Measurements from ENCODE around the gene LYSMD1.
A peak's percentile ranks its signal among the peaks of the same experiment; 100 is the strongest.
"Not testable (repeated sequence)": the region's sequence is repeated elsewhere in the genome, so short reads cannot be mapped to it uniquely, and the experiment has no call there.

LYSMD1 gene

DNA sequence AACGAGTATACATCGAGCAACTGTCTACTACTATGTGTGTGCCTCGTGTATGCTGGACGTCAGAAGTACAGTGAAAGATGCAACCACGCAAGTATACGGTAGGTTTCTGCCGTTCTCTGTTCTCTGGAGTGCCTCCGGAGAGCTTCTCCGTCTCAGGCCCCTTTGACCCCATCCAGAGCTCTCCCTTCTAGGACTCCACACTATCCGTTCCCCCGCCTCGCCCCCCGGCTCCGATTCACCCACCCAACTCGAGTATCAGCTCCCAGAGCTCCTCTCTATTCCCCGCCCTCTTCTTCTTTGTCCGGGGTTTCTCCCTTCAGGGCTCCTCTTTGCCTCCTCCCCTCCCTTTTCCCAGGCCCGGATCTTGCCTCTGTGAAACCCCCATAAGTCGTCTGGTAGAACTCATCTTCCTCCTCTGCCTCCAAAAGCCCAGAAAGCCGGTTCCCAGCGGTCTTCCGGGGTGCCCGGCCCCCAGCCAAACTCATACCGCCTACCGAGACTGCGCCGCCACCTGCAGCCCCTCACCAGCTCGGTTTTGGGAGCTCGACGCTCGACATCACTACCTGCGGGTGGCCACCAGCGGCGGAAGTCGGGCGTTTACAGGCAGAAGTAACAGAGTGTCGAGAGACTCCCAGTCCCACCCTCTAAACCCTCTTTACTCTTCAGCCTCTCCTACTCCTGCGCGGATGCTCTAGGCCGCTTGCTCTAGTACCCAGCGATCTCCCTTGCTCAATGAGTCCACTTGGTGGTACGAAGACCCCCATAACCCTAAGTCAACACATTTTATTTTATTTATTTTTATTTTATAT lies 24.1 kb upstream of the LYSMD1 start, which contains the start of gene VPS72:
TSS of gene VPS72 (minus strand) at position 561 of the 809 bp plus-strand sequence. CDS start at position 485, 76 bp downstream.
- Histone ChIP-seq H3K79me2 (ENCODE audit: insufficient read depth, low read length) (peaks cover 37% of the 10 kb centered on the region), H3K36me3 (ENCODE audit: insufficient read depth, low read length) (peaks cover 8% of the 10 kb centered on the region; the same call in 1 of the 2 replicates), H3K4me2 (ENCODE audit: low read depth, low read length, poor library complexity, severe bottlenecking) (peak within 1 kb of the TSS; percentile 88), H2AFZ (ENCODE audit: low read length) (peak within 1 kb of the TSS; percentile 75), H3K27me3 (ENCODE audit: insufficient read depth, low read length, poor library complexity, severe bottlenecking) (no peaks in the 10 kb centered on the region), H3K9me2 (replicated peaks; ENCODE audit: low read depth, low read length) (no peaks in the 10 kb centered on the region), H3K9me3 (ENCODE audit: insufficient read depth, low read depth, low read length) (no peaks in the 10 kb centered on the region), H3F3A (ENCODE audit: low read depth) (no peaks in the 10 kb centered on the region; the same call in 1 of the 2 replicates), H3K9ac (ENCODE audit: low read depth, low read length, poor library complexity, severe bottlenecking) (peak within 1 kb of the TSS; percentile 90), H3K4me1 (ENCODE audit: insufficient read depth, low read length, poor library complexity, severe bottlenecking) (peaks cover 25% of the 10 kb centered on the region), H4K20me1 (ENCODE audit: insufficient read depth, low read length, poor library complexity, severe bottlenecking) (peaks cover 17% of the 10 kb centered on the region), H3K4me3 (ENCODE audit: low read length, poor library complexity, severe bottlenecking) (peak within 1 kb of the TSS; percentile 96)
- no peak for TF ChIP-seq EZH2phosphoT487 (IDR thresholded peaks at IDR 0.05; ENCODE audit: borderline replicate concordance)
- TF ChIP-seq CTCF (conservative IDR thresholded peaks at IDR 0.05; ENCODE audit: low read length), result no peak

DNA sequence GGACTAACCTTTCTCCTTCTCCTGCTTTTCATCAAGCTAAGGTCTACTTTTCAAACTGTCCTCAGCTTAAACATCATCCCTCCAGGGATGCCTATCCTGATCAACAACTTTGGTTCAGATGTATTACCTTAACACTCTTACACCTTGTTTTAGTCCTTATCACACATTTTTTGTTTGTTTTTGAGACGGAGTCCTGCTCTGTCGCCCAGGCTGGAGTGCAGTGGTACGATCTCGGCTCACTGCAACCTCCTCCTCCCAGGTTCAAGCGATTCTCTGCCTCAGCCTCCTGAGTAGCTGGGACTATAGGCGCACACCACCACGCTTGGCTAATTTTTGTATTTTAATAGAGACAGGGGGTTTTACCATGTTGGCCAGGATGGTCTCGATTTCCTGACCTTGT lies 23.0 kb upstream of the LYSMD1 start:
- peaks cover 17% of the 10 kb centered on the region for H4K20me1 ChIP-seq (ENCODE audit: insufficient read depth, low read length, poor library complexity, severe bottlenecking)
- not testable (repeated sequence) for H3K27me3 ChIP-seq (ENCODE audit: insufficient read depth, low read length, poor library complexity, severe bottlenecking); H2AFZ ChIP-seq (ENCODE audit: low read length); H3K9me3 ChIP-seq (ENCODE audit: insufficient read depth, low read depth, low read length); H3K9me2 ChIP-seq (replicated peaks; ENCODE audit: low read depth, low read length); H3F3A ChIP-seq (ENCODE audit: low read depth)
- peaks cover 18% of the 10 kb centered on the region; the same call in 1 of the 2 replicates for H3K36me3 ChIP-seq (ENCODE audit: insufficient read depth, low read length)
- H3K79me2 ChIP-seq (ENCODE audit: insufficient read depth, low read length), result peaks cover 37% of the 10 kb centered on the region
- peak overlapping the region; percentile 96 for H3K4me3 ChIP-seq (ENCODE audit: low read length, poor library complexity, severe bottlenecking)
- peaks cover 25% of the 10 kb centered on the region for H3K4me1 ChIP-seq (ENCODE audit: insufficient read depth, low read length, poor library complexity, severe bottlenecking)
- peak overlapping the region; percentile 88 for H3K4me2 ChIP-seq (ENCODE audit: low read depth, low read length, poor library complexity, severe bottlenecking)
- H3K9ac ChIP-seq (ENCODE audit: low read depth, low read length, poor library complexity, severe bottlenecking), result peak overlapping the region; percentile 90

DNA sequence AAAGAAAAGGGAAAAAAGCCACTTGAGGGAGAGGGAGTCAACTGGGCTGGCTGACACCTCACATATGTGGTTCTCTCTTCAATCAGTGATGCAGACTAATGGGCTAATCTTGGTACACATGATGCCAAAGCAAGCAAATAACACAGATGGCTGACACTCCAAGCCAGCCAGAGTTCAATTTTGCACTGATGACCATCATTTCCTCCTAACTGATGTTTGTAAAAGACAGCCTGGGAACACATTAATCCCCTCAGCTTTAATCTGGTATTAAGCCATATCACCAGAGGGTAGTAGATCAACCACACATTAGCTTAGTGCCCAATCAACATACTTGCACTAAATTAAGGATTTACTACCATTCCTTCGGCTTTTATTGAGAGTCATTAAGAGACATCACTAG lies 21.5 kb upstream of the LYSMD1 start:
- H3K79me2 ChIP-seq (ENCODE audit: insufficient read depth, low read length), result peaks cover 37% of the 10 kb centered on the region
- peak overlapping the region; percentile 4 for H3K4me3 ChIP-seq (ENCODE audit: low read length, poor library complexity, severe bottlenecking)
- H3K9ac ChIP-seq (ENCODE audit: low read depth, low read length, poor library complexity, severe bottlenecking), result peak overlapping the region; percentile 46
- H3K9me2 ChIP-seq (replicated peaks; ENCODE audit: low read depth, low read length), result no peaks in the 10 kb centered on the region
- H3F3A ChIP-seq (ENCODE audit: low read depth), result no peaks in the 10 kb centered on the region
- peaks cover 25% of the 10 kb centered on the region for H3K4me1 ChIP-seq (ENCODE audit: insufficient read depth, low read length, poor library complexity, severe bottlenecking)
- H3K36me3 ChIP-seq (ENCODE audit: insufficient read depth, low read length), result peaks cover 30% of the 10 kb centered on the region; the same call in 1 of the 2 replicates
- H3K4me2 ChIP-seq (ENCODE audit: low read depth, low read length, poor library complexity, severe bottlenecking), result peak overlapping the region; percentile 88
- peaks cover 17% of the 10 kb centered on the region for H4K20me1 ChIP-seq (ENCODE audit: insufficient read depth, low read length, poor library complexity, severe bottlenecking)
- no peaks in the 10 kb centered on the region for H3K27me3 ChIP-seq (ENCODE audit: insufficient read depth, low read length, poor library complexity, severe bottlenecking)
- TF ChIP-seq CTCF (conservative IDR thresholded peaks at IDR 0.05; ENCODE audit: low read length) (no peak), EZH2phosphoT487 (IDR thresholded peaks at IDR 0.05; ENCODE audit: borderline replicate concordance) (no peak)
- no peaks in the 10 kb centered on the region for H3K9me3 ChIP-seq (ENCODE audit: insufficient read depth, low read depth, low read length)
- H2AFZ ChIP-seq (ENCODE audit: low read length), result no peak overlapping the region
